Activated CD8-positive, alpha-beta memory T cell treated with anti-CD3 and anti-CD28 coated beads, Interleukin-2, amount 50 U/mL, for 4 hours (primary cell): ENCODE measurements around the gene MICALL1.
"Not testable (repeated sequence)": the region's sequence is repeated elsewhere in the genome, so short reads cannot be mapped to it uniquely, and the experiment has no call there.

Source experiments
- DNase-seq: peaks from one replicate; pipeline ENCODE4 v3.0.0-alpha.2; 2020

MICALL1 gene

GRCh38 chr22:37931893-37932389 is 25.8 kb downstream of the MICALL1 start:
- DNase-seq = no peak

- DNase-seq = no peak
Measured at GRCh38 chr22:37932401-37932800, 26.3 kb downstream of the MICALL1 start.

- DNase-seq = no peak
Measured at GRCh38 chr22:37932821-37933578, 26.9 kb downstream of the MICALL1 start.

- DNase-seq = peak; percentile 79
Measured at GRCh38 chr22:37933711-37934376, 27.7 kb downstream of the MICALL1 start.

GRCh38 chr22:37940698-37941376 is 34.7 kb downstream of the MICALL1 start:
- no peak for DNase-seq

GRCh38 chr22:37942133-37942532 is 36.0 kb downstream of the MICALL1 start:
- DNase-seq = no peak

GRCh38 chr22:37943136-37943824 is 37.2 kb downstream of the MICALL1 start:
- DNase-seq = no peak

GRCh38 chr22:37943825-37944198 is 37.7 kb downstream of the MICALL1 start:
- no peak for DNase-seq

- not testable (repeated sequence) for DNase-seq
Measured at GRCh38 chr22:37944423-37944822, 38.3 kb downstream of the MICALL1 start.

- not testable (repeated sequence) for DNase-seq
Measured at GRCh38 chr22:37947142-37947795, 41.2 kb downstream of the MICALL1 start.

GRCh38 chr22:37951305-37951704 is 45.2 kb downstream of the MICALL1 start:
- no peak for DNase-seq

GRCh38 chr22:37952629-37953028 is 46.5 kb downstream of the MICALL1 start:
- not testable (repeated sequence) for DNase-seq

- DNase-seq = no peak
Measured at GRCh38 chr22:37953062-37953436, 47.0 kb downstream of the MICALL1 start.

GRCh38 chr22:37953437-37954179 is 47.5 kb downstream of the MICALL1 start, which contains the start of the genes C22orf23 and POLR2F:
C22orf23 (minus strand) TSS chr22:37953601; CDS start chr22:37953149, 452 bp downstream.
POLR2F (plus strand) TSS chr22:37953699; CDS start chr22:37953788, 89 bp downstream.
- DNase-seq = peak; percentile 95

GRCh38 chr22:37954686-37955085 is 48.6 kb downstream of the MICALL1 start:
- no peak for DNase-seq

GRCh38 chr22:37955825-37956397 is 49.8 kb downstream of the MICALL1 start:
- DNase-seq = not testable (repeated sequence)

- DNase-seq = no peak
Measured at GRCh38 chr22:37957232-37957631, 51.1 kb downstream of the MICALL1 start.

GRCh38 chr22:37959231-37959825 is 53.2 kb downstream of the MICALL1 start:
- DNase-seq = no peak

- no peak for DNase-seq
Measured at GRCh38 chr22:37961062-37961461, 55.0 kb downstream of the MICALL1 start.

GRCh38 chr22:37965940-37966664 is 60.0 kb downstream of the MICALL1 start:
- no peak for DNase-seq
